Astrocyte of the spinal cord (primary cell): ENCODE measurements around the gene MEG3.

Experiments
- DNase-seq: peaks from one replicate; pipeline ENCODE4 v3.0.0; 2011; ENCODE audit warnings: low read depth, low spot score
- H3K4me3 ChIP-seq: 2 replicates; pipeline ENCODE4 v1.5.1; 2011; ENCODE audit warnings: low read depth, mild to moderate bottlenecking, low read length, moderate library complexity
- CTCF ChIP-seq: IDR thresholded peaks from 2 replicates; pipeline ENCODE4 v1.5.1; 2012; ENCODE audit warnings: low read depth, mild to moderate bottlenecking, low read length, inconsistent platforms
- in situ Hi-C: cut with HindIII; loops from 2 replicates; pipeline ENCODE4 v1.10.0; 2017; ENCODE audit warnings: low sequenced_read_pairs

The MEG3 gene

GRCh38 chr14:100880271-100881101 lies 54.6 kb downstream of the MEG3 start:
- TF ChIP-seq CTCF, result no peak
- no peak for DNase-seq
- in situ Hi-C loops, result no loop called here
- no peak overlapping the region for H3K4me3 ChIP-seq

GRCh38 chr14:100881211-100882025 lies 55.5 kb downstream of the MEG3 start:
- DNase-seq, result no peak
- in situ Hi-C loops, result no loop called here
- TF ChIP-seq CTCF, result no peak
- H3K4me3 ChIP-seq, result no peak overlapping the region

- no peak for DNase-seq
- no peak overlapping the region for H3K4me3 ChIP-seq
- in situ Hi-C loops, result no loop called here
- no peak for TF ChIP-seq CTCF
Measured at GRCh38 chr14:100882026-100882967, 56.4 kb downstream of the MEG3 start.

- no peak for TF ChIP-seq CTCF
- no peak for DNase-seq
- H3K4me3 ChIP-seq, result no peak overlapping the region
- in situ Hi-C loops, result no loop called here
Measured at GRCh38 chr14:100882991-100883788, 57.3 kb downstream of the MEG3 start.

- H3K4me3 ChIP-seq, result no peak overlapping the region
- no peak for DNase-seq
- no peak for TF ChIP-seq CTCF
- in situ Hi-C loops, result no loop called here
Measured at GRCh38 chr14:100883789-100884101, 57.8 kb downstream of the MEG3 start.

- no peak overlapping the region for H3K4me3 ChIP-seq
- TF ChIP-seq CTCF, result no peak
- in situ Hi-C loops, result no loop called here
- DNase-seq, result no peak
Measured at GRCh38 chr14:100884456-100884855, 58.5 kb downstream of the MEG3 start.
